H9 (cell line): ENCODE results near the gene ZNF613. TPM values are rescaled to one million over a fixed set of nuclear protein-coding genes. Genes with fewer than 3 reads are reported as not detected.
A peak's percentile ranks its signal among the peaks of the same experiment; 100 is the strongest.

Source experiments
- DNase-seq: peaks from one replicate; pipeline ENCODE4 v3.0.0-alpha.2; 2017
- H2AFZ ChIP-seq: one replicate; pipeline ENCODE4 v1.6.1; 2013; ENCODE audit warnings: mild to moderate bottlenecking, low read length, control low read depth, moderate library complexity
- H2AK5ac ChIP-seq: 2 replicates; pipeline ENCODE4 v1.6.1; 2013; ENCODE audit warnings: low read length, control low read depth, mixed read lengths; ENCODE audit not compliant: insufficient read length
- H2BK120ac ChIP-seq: one replicate; pipeline ENCODE4 v1.6.1; 2013; ENCODE audit warnings: low read depth, mild to moderate bottlenecking, low read length, control low read depth, inconsistent platforms; ENCODE audit not compliant: poor library complexity, severe bottlenecking
- H2BK12ac ChIP-seq: 2 replicates; pipeline ENCODE4 v1.6.1; 2013; ENCODE audit warnings: low read length, control low read depth, mixed read lengths, low read depth; ENCODE audit not compliant: insufficient read length
- H2BK15ac ChIP-seq: 2 replicates; pipeline ENCODE4 v1.6.1; 2013; ENCODE audit warnings: low read depth, low read length, control low read depth
- H2BK20ac ChIP-seq: one replicate; pipeline ENCODE4 v1.6.1; 2013; ENCODE audit warnings: low read depth, mild to moderate bottlenecking, low read length, control low read depth, inconsistent platforms; ENCODE audit not compliant: poor library complexity, severe bottlenecking
- H2BK5ac ChIP-seq: 2 replicates; pipeline ENCODE4 v1.6.1; 2013; ENCODE audit warnings: low read length, control low read depth, mixed read lengths; ENCODE audit not compliant: insufficient read length
- H3K14ac ChIP-seq: 2 replicates; pipeline ENCODE4 v1.6.1; 2013; ENCODE audit warnings: low read length, control low read depth; ENCODE audit not compliant: insufficient read depth
- H3K18ac ChIP-seq: 2 replicates; pipeline ENCODE4 v1.6.1; 2013; ENCODE audit warnings: low read depth, mild to moderate bottlenecking, mixed read lengths, low read length, control low read depth; ENCODE audit not compliant: insufficient read length
- H3K23ac ChIP-seq: 2 replicates; pipeline ENCODE4 v1.6.1; 2013; ENCODE audit warnings: low read length, control low read depth, mixed read lengths, low read depth; ENCODE audit not compliant: insufficient read length
- H3K23me2 ChIP-seq: 2 replicates; pipeline ENCODE4 v1.6.1; 2013; ENCODE audit warnings: low read depth, mild to moderate bottlenecking, mixed read lengths, low read length, control low read depth; ENCODE audit not compliant: insufficient read length, poor library complexity, severe bottlenecking
- H3K27ac ChIP-seq: 2 replicates; pipeline ENCODE4 v1.5.1; 2013; ENCODE audit warnings: low read length, control low read depth, mixed read lengths, low read depth; ENCODE audit not compliant: insufficient read length
- H3K27me3 ChIP-seq: 2 replicates; pipeline ENCODE4 v1.6.1; 2013; ENCODE audit warnings: low read length, control low read depth, inconsistent platforms; ENCODE audit not compliant: insufficient read depth
- H3K4ac ChIP-seq: 2 replicates; pipeline ENCODE4 v1.6.1; 2013; ENCODE audit warnings: low read depth, mild to moderate bottlenecking, control low read depth, inconsistent platforms, low read length, moderate library complexity
- H3K4me1 ChIP-seq: 2 replicates; pipeline ENCODE4 v1.6.1; 2013; ENCODE audit warnings: low read length, control low read depth, inconsistent platforms; ENCODE audit not compliant: insufficient read depth
- H3K4me2 ChIP-seq: 2 replicates; pipeline ENCODE4 v1.6.1; 2013; ENCODE audit warnings: low read length, control low read depth, mixed read lengths; ENCODE audit not compliant: insufficient read length, insufficient read depth
- H3K56ac ChIP-seq: 2 replicates; pipeline ENCODE4 v1.6.1; 2013; ENCODE audit warnings: low read depth, mild to moderate bottlenecking, mixed read lengths, low read length, control low read depth; ENCODE audit not compliant: insufficient read length
- H3K79me1 ChIP-seq: 2 replicates; pipeline ENCODE4 v1.6.1; 2013; ENCODE audit warnings: low read depth, mild to moderate bottlenecking, moderate library complexity, low read length, control low read depth, inconsistent platforms; ENCODE audit not compliant: insufficient read depth, poor library complexity, severe bottlenecking
- H3K79me2 ChIP-seq: 2 replicates; pipeline ENCODE4 v1.6.1; 2013; ENCODE audit warnings: low read length, control low read depth, inconsistent platforms; ENCODE audit not compliant: insufficient read depth
- H3K9ac ChIP-seq: 2 replicates; pipeline ENCODE4 v1.6.1; 2013; ENCODE audit warnings: low read length, control low read depth, mixed read lengths; ENCODE audit not compliant: insufficient read length; ENCODE audit errors: extremely low read depth
- H3K9me3 ChIP-seq: one replicate; pipeline ENCODE4 v1.6.1; 2013; ENCODE audit warnings: low read depth, low read length, inconsistent platforms; ENCODE audit not compliant: control insufficient read depth
- H3T11ph ChIP-seq: one replicate; pipeline ENCODE4 v1.6.1; 2013; ENCODE audit warnings: mild to moderate bottlenecking, low read length, control low read depth, inconsistent platforms
- H4K20me1 ChIP-seq: one replicate; pipeline ENCODE4 v1.6.1; 2013; ENCODE audit not compliant: control insufficient read depth, insufficient read length, insufficient read depth
- H4K5ac ChIP-seq: 2 replicates; pipeline ENCODE4 v1.6.1; 2013; ENCODE audit warnings: low read depth, mild to moderate bottlenecking, mixed read lengths, low read length, control low read depth; ENCODE audit not compliant: insufficient read length
- H4K8ac ChIP-seq: replicated peaks from 2 replicates; pipeline ENCODE4 v1.6.1; 2013; ENCODE audit warnings: low read length, control low read depth, mixed read lengths, low read depth; ENCODE audit not compliant: insufficient read length
- H4K91ac ChIP-seq: 2 replicates; pipeline ENCODE4 v1.6.1; 2013; ENCODE audit warnings: low read depth, mild to moderate bottlenecking, moderate library complexity, mixed read lengths, low read length, control low read depth; ENCODE audit not compliant: insufficient read length
- H3K27ac Mint-ChIP-seq, 3 experiments: 2 replicates in 2 of 3; 3 replicates in 1 of 3; pipeline ENCODE4 v1.8.0; 2020 to 2021; ENCODE audit warnings: mixed read lengths in 3 of 3, mild to moderate bottlenecking in 1 of 3, moderate library complexity in 1 of 3
- H3K27me3 Mint-ChIP-seq: 2 replicates; pipeline ENCODE4 v1.8.0; 2021; ENCODE audit warnings: low read depth, mild to moderate bottlenecking, moderate library complexity, mixed read lengths
- H3K36me3 Mint-ChIP-seq, 3 experiments: 2 replicates in 2 of 3; 3 replicates in 1 of 3; pipeline ENCODE4 v1.8.0; 2020 to 2021; ENCODE audit warnings: low read depth in 3 of 3, mixed read lengths in 3 of 3; ENCODE audit not compliant: insufficient read depth in 1 of 3
- H3K4me1 Mint-ChIP-seq, 2 experiments: 2 replicates each; pipeline ENCODE4 v1.8.0; 2020; ENCODE audit warnings: mixed read lengths in 2 of 2
- H3K4me3 Mint-ChIP-seq, 2 experiments: 2 replicates in 1 of 2; 3 replicates in 1 of 2; pipeline ENCODE4 v1.8.0; 2020 to 2021; ENCODE audit warnings: mild to moderate bottlenecking in 2 of 2, mixed read lengths in 2 of 2, moderate library complexity in 1 of 2
- H3K9me3 Mint-ChIP-seq, 2 experiments: 2 replicates in 1 of 2; 3 replicates in 1 of 2; pipeline ENCODE4 v1.8.0; 2020; ENCODE audit warnings: mild to moderate bottlenecking in 2 of 2, mixed read lengths in 2 of 2, moderate library complexity in 1 of 2
- WGBS: extraction: QIAGEN DNeasy Blood & Tissue Kit; methylation state at CpG from one replicate; pipeline ENCODE4 v1.1.7; 2013; ENCODE audit warnings: missing lambda C conversion rate, low lambda C conversion rate, mixed read lengths; ENCODE audit not compliant: insufficient read length; ENCODE audit errors: extremely low coverage; 5-methylcytosine and 5-hydroxymethylcytosine counted together
- total RNA-seq: library from RNA; stranded (reverse); gene quantifications from 2 replicates; pipeline ENCODE4 v1.2.1, GENCODE V29; 2021
- TF ChIP-seq, protein P1 (sequence below): fragments of 200-600 bp; sonication (generic); conservative IDR thresholded peaks from 3 replicates; pipeline ENCODE4 v1.8.0; 2021; ENCODE audit warnings: antibody characterized with exemption, mild to moderate bottlenecking

The ZNF613 gene
- total RNA-seq, 1 experiment from 2014 or later, result 20.6 TPM

DNA sequence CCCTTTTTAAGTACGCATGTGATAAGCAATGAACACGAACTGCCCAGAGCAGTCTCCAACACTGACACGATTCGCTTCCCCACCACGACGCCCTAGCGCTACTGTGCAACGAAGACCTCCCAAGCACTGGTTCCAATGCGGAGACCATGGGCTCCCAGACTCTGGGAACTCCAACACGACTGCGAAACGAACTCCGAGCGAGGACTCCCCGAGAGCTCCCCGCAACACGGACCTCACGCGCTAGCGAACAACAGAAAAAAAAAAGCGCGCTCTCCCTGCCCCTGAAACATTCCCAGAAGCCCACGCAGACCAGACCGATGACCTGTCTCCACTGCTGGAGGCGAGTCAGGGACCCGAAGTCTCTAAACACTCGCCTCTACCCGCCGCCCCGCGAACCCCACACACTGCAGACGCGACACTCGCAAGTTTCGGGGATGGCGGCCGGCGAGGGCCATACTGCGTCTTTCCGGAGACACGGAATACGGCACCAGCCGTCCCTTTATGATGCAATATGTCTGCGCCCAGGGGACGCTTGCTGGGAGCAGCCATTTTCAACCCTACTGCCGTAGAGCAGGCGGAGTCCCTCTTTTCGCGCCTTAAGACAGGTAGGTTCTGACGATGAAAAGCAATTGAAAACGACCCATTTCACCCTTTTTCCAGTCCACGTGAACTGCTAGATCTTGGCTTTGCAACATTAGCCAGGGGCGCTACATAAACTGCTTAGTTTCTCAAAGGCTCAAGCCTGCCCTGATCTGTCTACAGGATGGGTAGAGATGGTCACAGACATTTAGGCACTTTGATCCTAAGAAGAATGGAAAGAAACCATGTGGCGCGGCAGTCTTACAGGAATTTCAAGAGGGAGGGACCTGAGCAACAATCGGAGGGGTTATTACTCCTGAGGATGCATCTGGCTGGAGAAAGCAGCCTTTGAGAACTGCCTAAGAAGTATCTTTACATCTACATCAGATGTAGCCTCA is 39.5 kb upstream of the ZNF613 start, which contains the start of gene ZNF577:
TSS of gene ZNF577 (minus strand) at position 430 of the 977 bp plus-strand sequence. CDS start 7,569 bp downstream, outside the sequence.
- H2BK120ac ChIP-seq, result peak within 1 kb of the TSS; percentile 84
- H3K23me2 ChIP-seq, result peaks cover 3% of the 10 kb centered on the region
- H4K8ac ChIP-seq, result no peak within 1 kb of the TSS
- H3K4ac ChIP-seq, result peak within 1 kb of the TSS; percentile 56; the same call in 1 of the 2 replicates
- no peak within 1 kb of the TSS for H2AK5ac ChIP-seq
- H3K4me2 ChIP-seq, result peak within 1 kb of the TSS; percentile 63
- H3K4me3 Mint-ChIP-seq, result peak within 1 kb of the TSS; percentile 93 to 95
- no peaks in the 10 kb centered on the region for H3K4me1 ChIP-seq
- H2BK12ac ChIP-seq, result no peak within 1 kb of the TSS
- H3K14ac ChIP-seq, result peak within 1 kb of the TSS; percentile 92; the same call in 1 of the 2 replicates
- peaks cover 41% of the 10 kb centered on the region for H3K9me3 ChIP-seq
- DNase-seq, result peak; percentile 85
- no CpG with 5 or more reads among the region's 56 CpGs for WGBS
- no peaks in the 10 kb centered on the region for H3K27me3 ChIP-seq
- no peak within 1 kb of the TSS for H3K23ac ChIP-seq
- H2AFZ ChIP-seq, result no peak within 1 kb of the TSS
- H3K27ac ChIP-seq, result peak within 1 kb of the TSS; percentile 58
- H3K27me3 Mint-ChIP-seq, result peaks cover 3% of the 10 kb centered on the region
- TF ChIP-seq, protein P1, sequence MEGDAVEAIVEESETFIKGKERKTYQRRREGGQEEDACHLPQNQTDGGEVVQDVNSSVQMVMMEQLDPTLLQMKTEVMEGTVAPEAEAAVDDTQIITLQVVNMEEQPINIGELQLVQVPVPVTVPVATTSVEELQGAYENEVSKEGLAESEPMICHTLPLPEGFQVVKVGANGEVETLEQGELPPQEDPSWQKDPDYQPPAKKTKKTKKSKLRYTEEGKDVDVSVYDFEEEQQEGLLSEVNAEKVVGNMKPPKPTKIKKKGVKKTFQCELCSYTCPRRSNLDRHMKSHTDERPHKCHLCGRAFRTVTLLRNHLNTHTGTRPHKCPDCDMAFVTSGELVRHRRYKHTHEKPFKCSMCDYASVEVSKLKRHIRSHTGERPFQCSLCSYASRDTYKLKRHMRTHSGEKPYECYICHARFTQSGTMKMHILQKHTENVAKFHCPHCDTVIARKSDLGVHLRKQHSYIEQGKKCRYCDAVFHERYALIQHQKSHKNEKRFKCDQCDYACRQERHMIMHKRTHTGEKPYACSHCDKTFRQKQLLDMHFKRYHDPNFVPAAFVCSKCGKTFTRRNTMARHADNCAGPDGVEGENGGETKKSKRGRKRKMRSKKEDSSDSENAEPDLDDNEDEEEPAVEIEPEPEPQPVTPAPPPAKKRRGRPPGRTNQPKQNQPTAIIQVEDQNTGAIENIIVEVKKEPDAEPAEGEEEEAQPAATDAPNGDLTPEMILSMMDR, result no peak
- H3T11ph ChIP-seq, result peak within 1 kb of the TSS; percentile 62
- peak within 1 kb of the TSS; percentile 82 for H3K9ac ChIP-seq
- peaks cover 10 to 18% of the 10 kb centered on the region in 2 experiments for H3K4me1 Mint-ChIP-seq
- H3K9me3 Mint-ChIP-seq, result peaks cover 59 to 69% of the 10 kb centered on the region in 2 experiments
- no peak within 1 kb of the TSS for H2BK20ac ChIP-seq
- H3K36me3 Mint-ChIP-seq, result peaks cover 58 to 92% (median 69%) of the 10 kb centered on the region in 3 experiments
- H3K56ac ChIP-seq, result no peak within 1 kb of the TSS
- H2BK5ac ChIP-seq, result no peak within 1 kb of the TSS
- peaks cover 5% of the 10 kb centered on the region; the same call in 1 of the 2 replicates for H3K79me2 ChIP-seq
- no peak within 1 kb of the TSS for H2BK15ac ChIP-seq
- peak within 1 kb of the TSS; percentile 86 for H3K18ac ChIP-seq
- peak within 1 kb of the TSS; percentile 98 to 100 (median 100) for H3K27ac Mint-ChIP-seq
- H4K91ac ChIP-seq, result no peak within 1 kb of the TSS
- no peak within 1 kb of the TSS for H4K5ac ChIP-seq
- H4K20me1 ChIP-seq, result no peaks in the 10 kb centered on the region
- peaks cover 7% of the 10 kb centered on the region for H3K79me1 ChIP-seq
